ENCODE data around the gene MLANA. TPM values are rescaled to one million over a fixed set of nuclear protein-coding genes. Genes with fewer than 3 reads are reported as not detected.

MLANA gene
- total and polyA plus RNA-seq, 7 donors, result not detected

DNA sequence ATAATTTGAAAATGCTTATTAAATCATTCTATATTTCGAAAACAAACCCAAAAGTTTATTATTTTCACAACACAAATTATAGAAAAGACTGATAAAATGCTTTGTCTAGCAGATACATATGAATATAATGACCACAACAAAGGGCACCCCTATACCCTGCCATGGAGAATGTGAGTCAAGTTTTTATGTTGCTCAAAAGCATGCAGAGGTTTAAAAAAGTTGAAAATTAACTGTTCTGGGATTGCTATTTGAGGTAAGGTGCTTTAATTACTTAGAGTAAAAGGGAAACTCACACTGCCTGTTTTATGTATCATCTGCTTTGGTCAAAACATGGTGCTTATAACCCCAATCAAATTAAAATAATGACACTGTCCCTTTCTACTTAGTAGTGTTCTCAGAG is 41.0 kb downstream of the MLANA start:
- Histone ChIP-seq H3K4me1 (no peaks in the 10 kb centered on the region), H3K9me3 (no peaks in the 10 kb centered on the region), H3K36me3 (peaks cover 0 to 33% (median 3%) of the 10 kb centered on the region in 4 donors), H3K27me3 (no peaks in the 10 kb centered on the region), H3K27ac (no peak overlapping the region), H3K4me3 (no peak overlapping the region)
- DNase-seq, result no peak
- TF ChIP-seq POLR2AphosphoS5 (IDR thresholded peaks at IDR 0.05) (no peak), EP300 (IDR thresholded peaks at IDR 0.05) (no peak), POLR2A (IDR thresholded peaks at IDR 0.05) (no peak)
- TF ChIP-seq, protein P1, sequence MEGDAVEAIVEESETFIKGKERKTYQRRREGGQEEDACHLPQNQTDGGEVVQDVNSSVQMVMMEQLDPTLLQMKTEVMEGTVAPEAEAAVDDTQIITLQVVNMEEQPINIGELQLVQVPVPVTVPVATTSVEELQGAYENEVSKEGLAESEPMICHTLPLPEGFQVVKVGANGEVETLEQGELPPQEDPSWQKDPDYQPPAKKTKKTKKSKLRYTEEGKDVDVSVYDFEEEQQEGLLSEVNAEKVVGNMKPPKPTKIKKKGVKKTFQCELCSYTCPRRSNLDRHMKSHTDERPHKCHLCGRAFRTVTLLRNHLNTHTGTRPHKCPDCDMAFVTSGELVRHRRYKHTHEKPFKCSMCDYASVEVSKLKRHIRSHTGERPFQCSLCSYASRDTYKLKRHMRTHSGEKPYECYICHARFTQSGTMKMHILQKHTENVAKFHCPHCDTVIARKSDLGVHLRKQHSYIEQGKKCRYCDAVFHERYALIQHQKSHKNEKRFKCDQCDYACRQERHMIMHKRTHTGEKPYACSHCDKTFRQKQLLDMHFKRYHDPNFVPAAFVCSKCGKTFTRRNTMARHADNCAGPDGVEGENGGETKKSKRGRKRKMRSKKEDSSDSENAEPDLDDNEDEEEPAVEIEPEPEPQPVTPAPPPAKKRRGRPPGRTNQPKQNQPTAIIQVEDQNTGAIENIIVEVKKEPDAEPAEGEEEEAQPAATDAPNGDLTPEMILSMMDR (IDR thresholded peaks at IDR 0.05), result no peak
- WGBS, 2 donors, result 96 to 98% methylated on average over 1 of the region's 1 CpG
- intact Hi-C loops (cut with DNase I), result no loop called here

DNA sequence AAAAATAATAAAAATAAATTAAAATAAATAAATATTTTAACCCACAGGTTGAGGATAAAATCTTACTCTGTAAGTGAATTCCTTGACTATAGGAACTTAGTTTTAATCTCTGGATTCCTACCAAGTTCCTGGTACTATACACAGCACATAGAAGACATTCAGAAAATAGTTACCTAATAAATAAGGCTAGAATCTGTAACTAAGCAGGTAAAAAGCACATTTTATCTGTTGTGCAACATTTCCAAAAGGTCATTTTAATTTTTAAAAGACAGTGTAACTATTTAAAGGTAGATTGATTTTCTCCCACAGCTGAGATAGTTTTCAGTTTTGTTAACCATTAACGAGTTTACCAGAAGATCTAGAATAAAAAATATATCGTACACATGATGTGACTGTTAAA is 47.8 kb downstream of the MLANA start:
- H3K27ac ChIP-seq, result no peak overlapping the region
- H3K9me3 ChIP-seq, result no peaks in the 10 kb centered on the region
- TF ChIP-seq EP300 (IDR thresholded peaks at IDR 0.05), result no peak
- TF ChIP-seq POLR2AphosphoS5 (IDR thresholded peaks at IDR 0.05), result no peak
- no peak for TF ChIP-seq POLR2A (IDR thresholded peaks at IDR 0.05)
- TF ChIP-seq, protein P1 (IDR thresholded peaks at IDR 0.05), result no peak
- DNase-seq, result no peak
- no peak overlapping the region for H3K4me3 ChIP-seq
- no peaks in the 10 kb centered on the region for H3K4me1 ChIP-seq
- H3K27me3 ChIP-seq, result no peaks in the 10 kb centered on the region
- peaks cover 0 to 4% (median 0%) of the 10 kb centered on the region in 4 donors for H3K36me3 ChIP-seq
- intact Hi-C loops (cut with DNase I), result no loop called here
- WGBS, 2 donors, result 95 to 99% methylated on average over 2 of the region's 2 CpGs

DNA sequence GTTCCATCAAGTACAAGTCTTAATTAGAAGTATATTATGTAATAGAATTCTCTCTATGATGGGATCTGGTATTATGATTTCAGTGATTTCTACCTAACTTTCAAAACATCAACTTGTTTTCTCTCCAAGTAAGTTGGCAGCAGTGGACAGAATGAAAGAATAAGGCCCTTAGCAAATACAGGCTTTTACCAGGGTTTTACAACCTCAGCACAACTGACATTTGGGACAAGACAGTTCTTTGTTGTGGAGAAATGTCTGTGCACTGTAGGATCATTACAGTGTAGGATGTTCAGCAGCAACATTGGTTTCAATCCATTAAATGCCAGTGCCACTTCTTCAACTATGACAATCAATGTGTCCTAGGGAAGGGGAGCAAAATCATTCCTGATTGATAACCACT is 48.8 kb downstream of the MLANA start:
- no peaks in the 10 kb centered on the region for H3K9me3 ChIP-seq
- H3K27ac ChIP-seq, result no peak overlapping the region
- no peaks in the 10 kb centered on the region for H3K27me3 ChIP-seq
- TF ChIP-seq POLR2AphosphoS5 (IDR thresholded peaks at IDR 0.05) (no peak), POLR2A (IDR thresholded peaks at IDR 0.05) (no peak), EP300 (IDR thresholded peaks at IDR 0.05) (no peak)
- TF ChIP-seq, protein P1 (IDR thresholded peaks at IDR 0.05), result no peak
- no peaks in the 10 kb centered on the region for H3K36me3 ChIP-seq
- no peaks in the 10 kb centered on the region for H3K4me1 ChIP-seq
- intact Hi-C loops (cut with DNase I), result no loop called here
- no peak overlapping the region for H3K4me3 ChIP-seq
- DNase-seq, result no peak

DNA sequence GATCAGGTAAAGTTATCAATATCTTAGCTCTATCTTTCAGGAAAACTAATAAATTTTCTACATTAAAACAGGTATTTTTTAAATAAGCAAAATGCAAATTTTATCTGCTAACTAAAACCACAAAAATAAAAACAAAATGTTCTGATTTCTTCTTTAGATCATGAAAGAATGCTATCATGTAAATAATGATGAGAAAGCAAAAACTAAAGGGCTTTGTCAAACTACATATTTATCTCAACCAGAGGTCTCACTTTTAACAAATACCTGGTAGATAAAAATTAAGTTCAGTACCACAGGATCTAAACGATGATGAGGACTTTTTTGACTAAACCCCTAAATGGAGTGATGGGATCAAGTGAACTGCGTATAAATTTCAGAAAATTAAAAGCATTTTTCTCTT is 50.5 kb downstream of the MLANA start:
- intact Hi-C loops (cut with DNase I), result no loop called here
- no peaks in the 10 kb centered on the region for H3K4me1 ChIP-seq
- DNase-seq, result no peak
- WGBS, 2 donors, result 90 to 93% methylated on average over 2 of the region's 2 CpGs
- no peak overlapping the region for H3K27ac ChIP-seq
- H3K36me3 ChIP-seq, result no peaks in the 10 kb centered on the region
- no peak overlapping the region for H3K4me3 ChIP-seq
- no peaks in the 10 kb centered on the region for H3K9me3 ChIP-seq
- TF ChIP-seq EP300 (IDR thresholded peaks at IDR 0.05) (no peak), POLR2A (IDR thresholded peaks at IDR 0.05) (no peak), POLR2AphosphoS5 (IDR thresholded peaks at IDR 0.05) (no peak)
- TF ChIP-seq, protein P1 (IDR thresholded peaks at IDR 0.05), result no peak
- no peaks in the 10 kb centered on the region for H3K27me3 ChIP-seq

DNA sequence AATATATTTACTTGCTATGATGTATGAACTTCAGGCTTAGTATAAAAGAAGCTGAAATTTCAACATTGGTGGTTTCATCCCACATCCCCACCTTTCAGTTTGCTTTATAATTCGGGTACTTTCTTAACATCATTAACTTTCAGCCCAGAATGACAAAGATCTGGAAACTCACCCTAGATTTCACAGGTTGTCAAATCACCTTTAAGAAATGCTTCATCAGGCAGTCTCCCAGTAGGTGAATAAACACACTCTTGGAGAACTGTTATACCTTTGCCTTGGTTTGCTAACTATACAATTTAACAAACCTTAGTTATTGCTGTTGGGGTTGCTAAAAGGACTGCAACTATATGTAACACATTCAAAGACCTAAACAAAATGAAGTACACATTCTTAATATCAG is 54.4 kb downstream of the MLANA start:
- H3K36me3 ChIP-seq, result no peaks in the 10 kb centered on the region
- intact Hi-C loops (cut with DNase I), result no loop called here
- 86% methylated on average over 1 of the region's 1 CpG for WGBS, 2 donors
- H3K9me3 ChIP-seq, result no peaks in the 10 kb centered on the region
- no peaks in the 10 kb centered on the region for H3K27me3 ChIP-seq
- TF ChIP-seq POLR2A (IDR thresholded peaks at IDR 0.05) (no peak), EP300 (IDR thresholded peaks at IDR 0.05) (no peak)
- TF ChIP-seq, protein P1 (IDR thresholded peaks at IDR 0.05), result no peak
- H3K4me3 ChIP-seq, result no peak overlapping the region
- no peak overlapping the region for H3K27ac ChIP-seq
- peaks cover 0 to 11% (median 0%) of the 10 kb centered on the region in 4 donors for H3K4me1 ChIP-seq
- DNase-seq, result no peak

All from sigmoid colon (tissue), 7 donors.